SH-SY5Y (cell line): ENCODE measurements around the gene DAB2IP.

Experiments used
- GATA2 ChIP-seq: IDR thresholded peaks from 2 replicates; pipeline ENCODE4 v1.6.1; 2011; ENCODE audit warnings: mild to moderate bottlenecking, low read depth, low read length
- GATA3 ChIP-seq: IDR thresholded peaks from 2 replicates; pipeline ENCODE4 v1.6.1; 2011; ENCODE audit warnings: low read depth, mild to moderate bottlenecking, low read length, moderate library complexity

DNA sequence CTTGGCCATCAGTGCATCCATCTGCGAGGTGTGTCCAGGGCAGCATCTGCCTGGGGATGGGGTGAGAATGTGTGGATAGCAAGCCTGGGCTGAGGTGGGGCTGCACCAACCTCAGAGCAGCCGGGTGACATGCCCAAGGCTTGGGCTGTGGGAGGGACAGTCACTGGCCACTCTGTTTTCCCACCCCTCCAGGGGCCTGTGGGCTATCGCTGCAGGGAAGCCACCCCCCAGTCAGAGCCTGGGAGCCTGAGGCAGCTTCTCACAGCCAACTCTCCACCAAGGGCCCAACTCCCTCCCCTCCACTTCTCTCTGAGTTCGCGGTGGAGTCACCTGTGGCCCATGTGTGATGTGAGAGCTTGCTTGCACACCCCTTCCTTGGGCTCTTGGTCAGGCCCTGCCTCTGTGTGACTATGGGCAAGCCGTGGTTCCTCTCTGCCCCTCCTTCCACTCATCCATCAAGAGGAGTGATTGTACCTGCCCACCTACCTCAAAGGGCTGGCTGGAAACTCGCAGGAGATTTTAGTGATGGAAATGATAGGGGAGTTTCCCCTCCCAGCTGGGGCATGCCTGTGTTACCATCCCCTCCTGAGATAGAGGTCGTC, 54.8 kb downstream of the DAB2IP start:
- no peak for TF ChIP-seq GATA2
- TF ChIP-seq GATA3 = no peak
